Measurements from ENCODE around the gene ZFPL1.

The ZFPL1 gene

DNA sequence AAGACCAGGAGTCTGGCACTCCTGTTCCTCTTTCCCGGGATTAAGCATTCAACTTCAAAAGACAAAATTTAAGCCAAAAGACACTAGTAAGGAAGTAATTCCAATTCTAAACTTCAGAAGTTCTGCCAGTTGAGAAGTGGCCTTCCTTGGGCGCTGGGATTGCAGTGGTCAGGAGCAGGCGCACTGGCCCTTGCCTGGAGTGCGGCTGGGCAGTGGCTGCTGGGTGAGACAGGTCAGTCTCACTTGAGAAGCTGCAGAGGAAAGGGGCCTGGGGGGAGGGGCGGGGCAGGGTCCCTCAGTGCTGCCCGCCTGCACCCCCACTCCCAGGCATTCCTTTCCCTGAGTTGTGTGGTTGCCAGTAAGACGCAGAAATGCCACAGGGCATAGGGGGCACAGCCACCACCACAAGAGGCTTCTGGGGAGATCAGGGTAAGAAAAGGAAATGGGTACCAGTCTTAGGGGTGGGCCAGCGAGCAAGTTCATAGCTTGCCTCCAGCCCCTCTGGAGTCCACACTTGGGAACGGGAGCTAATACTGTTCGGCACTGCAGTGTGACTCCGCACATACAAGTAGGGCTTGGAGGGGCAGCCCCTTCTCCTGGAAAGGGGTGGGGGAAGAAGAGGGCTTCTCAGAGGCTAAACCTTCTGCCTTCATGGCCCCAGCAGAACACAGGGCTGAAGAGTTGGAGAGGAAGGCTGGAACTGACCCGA lies 43.6 kb downstream of the ZFPL1 start:
- DNase-seq = no peak

DNA sequence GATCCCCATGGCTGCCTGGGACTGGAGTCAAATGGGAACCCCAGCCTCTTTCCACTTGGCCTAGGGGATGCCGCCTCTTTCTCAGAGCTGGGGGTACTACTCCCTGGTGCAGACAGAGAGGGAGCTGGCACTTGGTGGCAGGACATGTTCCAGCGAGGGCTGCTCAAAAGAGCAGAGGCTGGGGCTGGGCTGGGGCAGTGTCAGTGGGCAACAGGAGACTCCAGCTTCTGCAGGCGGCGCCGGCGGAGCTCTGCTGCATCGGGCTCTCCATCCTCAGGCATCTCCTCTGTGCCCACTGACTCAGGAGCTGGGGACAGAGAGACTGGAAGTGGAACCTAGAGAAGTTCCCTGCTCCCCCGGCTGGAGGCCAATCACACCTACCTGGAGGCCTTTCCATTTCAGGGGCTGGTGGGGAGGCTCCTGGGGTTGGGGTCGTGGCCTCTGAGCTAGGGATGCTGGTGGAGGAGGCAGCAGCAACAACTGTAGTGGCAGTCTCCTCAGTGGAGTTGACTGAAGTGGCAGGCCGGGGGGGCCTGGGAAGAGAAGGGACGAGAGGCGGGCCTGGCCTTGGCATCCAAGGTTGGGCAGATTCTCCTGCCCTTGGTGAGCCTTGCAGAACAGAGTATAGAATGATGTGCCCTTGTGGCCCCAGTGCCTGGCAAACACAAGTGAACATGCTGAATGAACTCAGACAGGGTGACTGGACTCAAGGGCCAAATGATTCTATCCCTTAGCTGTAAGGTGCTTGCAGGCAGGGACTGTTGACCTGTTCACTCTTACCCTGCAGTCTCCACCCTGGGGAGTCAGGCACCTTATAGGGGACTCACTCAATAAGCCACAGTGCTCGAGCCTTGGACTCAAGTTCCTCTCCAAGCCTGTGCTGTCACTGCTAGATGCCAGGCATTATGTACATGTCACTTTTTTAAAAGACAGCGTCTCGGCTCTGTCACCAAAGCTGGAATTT lies 44.4 kb downstream of the ZFPL1 start:
- no peak for DNase-seq

DNA sequence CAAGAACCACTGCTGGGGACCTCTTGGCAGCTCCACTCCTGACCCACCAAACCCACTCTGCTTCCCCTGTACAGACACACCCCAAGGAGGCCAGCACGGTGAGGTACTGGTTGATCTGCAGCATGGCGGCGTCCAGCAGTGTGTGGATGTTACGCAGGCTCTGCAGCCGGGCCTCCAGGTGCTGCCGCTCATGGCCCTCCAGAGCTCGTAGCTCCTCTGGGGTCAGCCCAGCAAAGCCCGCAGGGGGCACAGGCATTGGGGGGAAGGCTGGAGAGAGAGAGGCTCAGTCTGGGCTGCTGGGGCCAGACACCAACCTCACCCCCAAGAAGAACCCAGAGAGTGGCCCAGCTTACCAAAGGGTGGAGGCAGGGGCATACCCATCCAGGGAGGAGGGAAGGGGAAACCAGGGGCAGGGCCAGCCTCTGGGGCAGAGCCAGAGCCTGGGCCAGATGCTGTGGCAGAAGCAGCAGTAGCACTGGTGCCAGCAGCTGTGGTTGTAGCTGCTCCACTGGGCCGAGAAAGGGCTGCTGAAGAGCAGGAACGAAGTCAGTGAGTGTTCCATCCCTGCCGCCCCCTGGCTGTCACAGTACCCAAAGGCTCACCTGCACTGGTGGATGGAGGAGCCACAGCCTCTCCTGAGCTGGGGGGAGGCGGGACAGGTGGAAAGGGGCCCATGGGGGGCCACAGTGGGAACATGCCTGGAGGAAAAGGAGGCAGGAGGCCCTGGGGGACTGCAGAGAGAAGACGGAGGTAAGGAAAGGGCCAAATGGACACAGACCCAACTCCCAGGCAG lies 45.8 kb downstream of the ZFPL1 start:
- no peak for DNase-seq

DNA sequence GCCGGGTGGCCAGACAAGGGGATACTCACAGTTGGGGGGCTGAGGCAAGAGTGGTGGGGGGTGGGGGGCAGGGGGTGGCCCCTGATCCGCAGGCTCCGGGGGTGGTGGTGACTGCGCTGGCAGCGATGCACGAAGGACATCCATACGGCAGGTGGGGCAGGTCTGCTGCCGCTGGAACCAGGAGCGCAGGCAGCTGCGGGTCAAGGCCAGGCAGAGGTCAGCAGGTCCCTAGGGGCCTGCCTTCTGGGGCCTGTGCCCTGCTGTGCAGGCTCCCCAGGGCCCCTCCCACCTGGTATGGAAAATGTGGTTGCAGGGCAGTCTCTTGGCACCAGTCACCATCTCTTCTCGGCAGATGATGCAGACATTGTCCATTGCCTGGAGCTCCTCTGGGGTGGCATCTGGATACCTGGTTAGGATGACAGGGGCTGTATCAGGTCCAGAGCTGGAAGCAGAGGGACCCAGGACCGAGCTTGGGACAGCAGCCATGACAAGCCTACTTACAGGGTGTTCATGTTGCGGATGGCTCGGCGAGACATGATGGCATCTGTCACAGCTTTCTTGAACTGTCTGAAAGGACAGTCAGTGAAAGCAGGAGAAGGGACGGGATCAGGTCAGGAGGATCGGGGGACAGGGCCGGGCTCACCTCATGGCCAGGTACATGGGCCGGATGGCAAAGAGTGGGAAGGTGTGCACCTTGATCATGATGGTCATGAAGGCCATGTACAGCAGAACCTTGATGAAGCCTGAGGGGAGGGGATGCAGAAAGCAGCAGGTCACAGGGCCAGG lies 46.8 kb downstream of the ZFPL1 start:
- no peak for DNase-seq

DNA sequence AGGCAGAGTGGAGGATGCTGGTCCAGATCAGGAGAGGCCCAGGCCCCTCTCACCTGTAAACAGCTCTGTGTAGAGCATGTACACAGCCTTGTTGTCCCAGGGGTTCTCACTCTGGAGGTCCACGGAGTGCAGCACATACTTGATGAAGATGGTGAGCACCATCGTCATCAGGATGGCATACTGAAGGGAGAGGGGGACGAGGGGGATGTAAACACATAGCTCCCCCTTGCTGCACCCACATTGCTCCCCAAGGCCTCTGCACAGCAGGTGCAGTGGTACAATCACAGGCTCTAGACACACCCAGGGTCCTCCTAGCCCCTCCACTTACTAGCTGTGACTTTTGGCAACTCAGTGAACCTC lies 47.4 kb downstream of the ZFPL1 start:
- no peak for DNase-seq

DNA sequence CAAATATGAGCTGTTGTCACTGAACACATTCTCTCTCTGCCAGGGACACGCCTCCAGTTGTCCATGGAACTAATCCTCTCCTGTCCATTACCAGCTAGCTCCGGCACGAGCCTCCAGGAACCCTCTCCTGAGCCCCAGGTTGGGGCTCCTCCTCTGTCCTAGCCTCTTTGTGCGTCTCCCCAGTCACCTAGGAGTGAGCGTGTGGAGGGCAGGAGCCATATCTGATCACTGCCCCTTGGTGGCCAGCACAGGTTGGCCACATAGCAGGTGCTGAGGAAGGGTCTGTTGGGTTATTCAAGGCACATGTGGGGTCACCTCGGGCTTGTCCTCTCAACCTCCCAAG lies 47.8 kb downstream of the ZFPL1 start:
- no peak for DNase-seq

DNA sequence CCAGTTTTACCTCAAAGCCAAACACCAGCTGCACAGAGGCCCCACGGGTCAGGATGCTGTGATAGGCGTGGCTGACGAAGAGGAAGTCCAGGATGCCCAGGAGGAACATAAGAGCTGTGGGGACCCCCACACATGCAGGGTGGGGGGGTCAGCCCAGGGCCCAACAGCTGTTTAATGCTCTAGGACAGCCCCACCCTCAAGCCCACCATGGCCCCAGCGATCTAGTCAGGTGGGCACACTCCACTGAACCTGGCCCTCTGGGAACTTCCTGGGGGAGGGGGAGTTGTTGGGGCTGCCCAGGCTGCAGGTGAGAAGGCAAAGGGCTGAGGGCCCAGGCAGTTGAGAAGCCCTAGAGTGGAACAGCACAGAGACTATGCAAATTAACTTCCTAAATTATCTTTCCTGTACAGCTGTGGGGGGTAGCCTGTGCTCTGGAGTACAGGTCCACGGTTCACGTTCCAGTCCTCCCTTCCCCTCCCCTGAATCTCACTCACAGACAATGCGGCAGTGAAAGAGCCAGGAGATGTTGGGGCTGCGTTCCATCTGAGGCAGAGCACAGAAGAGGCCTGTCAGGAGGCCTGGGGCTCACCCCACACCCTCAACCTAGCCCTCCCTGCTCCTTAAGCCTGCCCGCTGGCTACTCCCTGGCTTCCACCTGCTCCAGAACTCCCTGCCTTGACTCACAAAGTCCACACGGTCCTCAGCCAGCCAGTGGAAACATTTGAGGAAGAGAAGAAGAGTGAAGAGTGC lies 48.4 kb downstream of the ZFPL1 start:
- no peak for DNase-seq

DNA sequence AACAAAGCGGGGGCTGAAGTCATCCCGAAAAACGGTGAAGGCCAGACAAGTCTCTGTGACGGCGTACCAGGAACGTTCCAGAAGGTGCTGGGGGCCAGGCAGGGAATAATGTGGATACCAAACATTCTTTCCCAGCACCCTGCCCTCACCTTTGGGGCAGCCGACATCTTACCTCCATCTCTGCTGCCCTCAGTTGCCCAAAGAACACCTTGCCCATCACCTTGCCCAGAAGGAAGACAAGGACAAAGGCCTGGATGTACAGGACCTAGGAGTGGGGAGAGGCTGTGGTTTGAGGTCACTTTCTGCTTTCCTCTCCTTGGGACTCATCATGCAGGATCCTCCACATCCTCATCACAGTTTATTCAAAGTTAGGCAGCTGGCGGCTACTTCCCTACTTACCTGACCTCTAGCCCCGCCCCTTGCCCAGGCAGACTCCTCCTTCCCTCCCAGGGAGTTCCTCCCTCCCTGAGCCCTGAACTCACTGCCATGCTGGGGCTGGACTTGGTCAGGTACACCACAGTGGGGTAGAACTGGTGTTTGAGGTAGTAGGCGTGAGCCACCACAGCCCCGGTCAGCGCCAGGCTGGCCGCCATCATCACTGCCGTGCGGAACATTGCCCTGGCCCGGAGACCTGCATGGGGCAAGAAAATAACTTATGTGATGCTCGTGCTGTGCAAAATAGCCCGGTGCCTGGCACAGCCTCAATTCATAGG lies 49.1 kb downstream of the ZFPL1 start:
- no peak for DNase-seq

DNA sequence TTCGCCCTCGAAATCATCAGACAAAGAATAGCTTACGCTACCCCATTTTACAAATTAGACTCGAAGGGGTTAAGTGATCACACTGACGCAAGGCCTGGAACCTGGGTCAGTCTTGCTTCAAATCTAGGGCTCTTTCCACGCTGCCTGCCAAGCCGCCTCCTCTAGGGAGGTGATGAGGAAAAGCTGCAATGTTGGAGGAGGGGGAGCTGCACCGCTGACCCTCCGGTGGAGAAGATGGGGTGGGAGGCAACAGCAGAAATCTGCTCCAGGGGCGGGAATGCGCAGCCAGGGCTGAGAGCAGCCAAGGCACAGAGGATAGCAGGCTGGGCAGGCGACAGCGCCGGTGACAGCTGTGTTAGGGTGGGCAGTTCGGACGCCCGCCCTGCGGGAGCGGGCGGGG lies 49.7 kb downstream of the ZFPL1 start:
- no peak for DNase-seq

DNA sequence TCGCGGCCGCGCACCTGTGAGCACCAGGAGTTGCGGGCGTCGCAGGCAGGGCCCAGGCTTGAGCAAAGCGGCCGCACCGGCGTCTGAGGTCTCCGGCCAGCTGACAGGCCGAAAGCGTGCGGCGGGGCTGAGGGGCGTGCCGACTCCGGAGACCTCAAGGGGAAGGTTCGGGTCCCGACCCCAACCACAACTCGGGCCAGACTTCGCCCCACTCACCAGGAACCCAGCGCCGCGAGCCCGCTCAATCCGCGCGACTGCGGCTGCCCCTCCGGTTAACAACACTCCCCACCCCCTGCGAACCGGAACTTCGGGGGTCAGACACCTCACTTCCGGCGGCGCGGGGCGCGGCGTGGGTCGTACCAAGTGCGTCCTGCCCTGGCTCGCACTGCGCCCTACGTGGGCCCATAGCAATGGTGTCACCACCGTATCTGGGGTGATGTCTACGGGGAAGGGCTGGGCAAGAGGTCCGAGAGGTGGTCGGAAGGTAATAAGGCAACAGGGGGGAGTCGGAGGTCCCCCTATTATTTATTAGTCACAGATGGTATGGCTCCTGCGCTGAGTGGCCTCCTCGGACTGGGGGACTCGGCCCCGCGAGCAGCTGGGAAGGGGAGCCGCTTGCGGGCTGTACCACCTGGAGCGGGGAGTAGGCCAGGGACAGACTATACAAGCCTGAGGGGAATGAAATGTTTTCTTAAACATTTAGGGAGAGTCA lies 50.4 kb downstream of the ZFPL1 start, which contains the start of gene SYVN1:
SYVN1 (minus strand) TSS at position 280 of the 712 bp plus-strand sequence. CDS start 918 bp downstream, outside the sequence.
- DNase-seq = peak in 55 of 56 donors; percentile 65 to 96 (median 87)

DNA sequence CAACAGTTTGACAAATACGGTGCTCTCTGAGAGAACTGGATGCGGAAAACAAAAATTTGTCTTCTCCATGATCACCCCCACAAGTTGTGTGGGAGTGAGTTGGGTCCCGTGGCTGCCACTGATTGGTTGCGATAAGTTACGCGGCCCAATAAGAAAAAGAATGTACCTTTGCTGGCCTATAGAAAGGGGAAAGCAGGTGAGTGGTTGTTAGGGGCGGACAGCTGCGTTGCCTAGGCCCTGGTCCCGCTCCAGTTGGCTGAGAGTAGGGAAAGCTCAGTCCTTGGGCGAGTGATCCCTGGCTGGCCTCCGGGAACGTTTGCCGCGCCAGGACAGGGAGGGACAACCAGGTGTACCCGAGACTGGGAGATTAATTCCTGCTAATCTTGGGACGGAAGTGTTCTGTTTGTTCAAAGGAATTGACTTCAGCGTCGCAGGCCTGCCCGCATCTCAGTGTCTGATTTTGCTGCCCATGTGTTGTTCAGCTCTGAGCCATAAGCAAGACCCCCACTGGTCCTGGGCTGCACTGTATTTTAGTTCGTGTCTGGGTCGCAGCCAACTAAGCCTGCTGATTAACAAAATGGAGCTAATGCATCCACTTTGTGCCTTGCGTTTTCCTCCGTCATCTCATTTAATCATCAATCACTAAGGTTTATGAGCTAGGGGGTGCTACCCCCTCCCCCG lies 51.1 kb downstream of the ZFPL1 start:
- peak in 55 of 56 donors; percentile 56 to 94 (median 80) for DNase-seq

DNA sequence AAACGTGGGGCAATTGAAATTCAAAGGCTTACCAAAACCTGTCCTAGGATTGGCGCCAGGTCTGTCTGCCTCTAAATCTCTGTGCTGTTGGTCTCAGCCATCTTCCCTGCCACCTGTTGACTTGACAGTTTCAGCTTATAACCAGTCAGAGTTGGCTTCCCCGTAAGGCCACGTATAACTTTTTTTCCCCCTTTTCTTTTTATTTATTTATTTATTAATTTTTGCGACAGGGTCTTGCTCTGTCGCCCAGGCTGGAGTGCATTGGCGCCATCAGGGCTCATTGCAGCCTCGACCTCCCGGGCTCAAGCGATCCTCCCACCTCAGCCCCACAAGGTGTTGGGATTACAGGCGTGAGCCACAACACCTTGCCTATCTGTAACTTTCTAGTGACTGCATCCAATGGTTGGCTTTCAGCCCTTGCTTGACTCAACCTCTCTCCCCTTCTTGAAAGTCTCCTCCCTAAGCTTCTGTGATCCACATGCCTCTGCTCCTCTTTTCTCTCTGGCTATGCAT lies 51.7 kb downstream of the ZFPL1 start:
- no peak for DNase-seq

DNA sequence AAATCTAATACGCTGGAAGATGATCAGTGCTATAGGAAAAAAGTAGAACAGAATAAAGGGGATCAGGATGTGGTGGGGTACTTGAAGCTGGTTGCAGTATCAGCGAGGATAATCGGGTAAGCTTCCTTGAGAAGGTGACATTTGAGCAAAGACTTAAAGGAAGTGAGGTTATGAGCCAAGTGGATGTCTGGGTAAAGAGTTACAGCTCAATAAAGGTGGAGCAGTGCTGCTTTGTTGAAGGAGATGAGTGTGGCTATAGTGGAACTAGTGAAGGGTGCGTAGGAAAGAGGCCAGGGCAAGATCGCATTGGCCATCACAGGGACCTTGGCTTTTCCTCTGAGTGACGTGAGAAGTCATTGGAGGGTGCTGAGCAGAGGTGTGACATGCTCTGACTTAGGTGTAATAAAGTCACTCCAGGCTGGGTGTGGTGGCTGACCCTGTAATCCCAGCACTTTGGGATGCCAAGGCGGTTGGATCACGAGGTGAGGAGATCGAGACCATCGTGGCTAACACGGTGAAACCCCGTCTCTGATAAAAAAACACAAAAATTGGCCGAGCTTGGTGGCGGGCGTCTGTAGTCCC lies 52.6 kb downstream of the ZFPL1 start:
- no peak for DNase-seq

Data from amygdala (tissue), 56 donors.